Embryonic facial prominence (tissue), 1 donor: ENCODE data around the gene SRRM4.

ENCODE experiments used
- DNase-seq: peaks from one replicate; pipeline ENCODE4 v3.0.0-alpha.2; 2016; ENCODE audit errors: extremely low spot score

The SRRM4 gene

GRCh38 chr12:119117936-119118335 is 136.6 kb downstream of the SRRM4 start:
- no peak for DNase-seq

DNA sequence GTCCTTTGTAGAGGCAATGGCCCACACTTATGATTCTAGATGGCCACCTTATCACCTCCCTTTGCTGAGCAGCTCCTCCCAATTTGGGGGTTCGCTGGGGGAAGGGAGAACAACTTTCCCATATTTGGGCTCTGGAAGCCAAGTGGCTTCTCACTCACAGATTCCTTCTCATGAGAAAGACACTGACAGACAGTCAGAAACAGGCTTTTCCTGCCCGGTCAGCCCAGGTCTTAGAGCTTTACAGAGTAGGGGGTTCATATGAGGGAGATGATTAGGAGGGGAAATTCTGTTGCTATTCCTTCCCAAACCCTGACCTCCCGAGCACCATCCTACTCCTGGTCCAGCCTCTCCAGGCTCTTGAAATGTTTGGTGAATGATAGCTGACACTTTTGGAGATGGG is 137.3 kb downstream of the SRRM4 start:
- no peak for DNase-seq

GRCh38 chr12:119122047-119122446 is 140.7 kb downstream of the SRRM4 start:
- DNase-seq = no peak

GRCh38 chr12:119122751-119123150 is 141.4 kb downstream of the SRRM4 start:
- DNase-seq = no peak

GRCh38 chr12:119128527-119128926 is 147.2 kb downstream of the SRRM4 start:
- no peak for DNase-seq

DNA sequence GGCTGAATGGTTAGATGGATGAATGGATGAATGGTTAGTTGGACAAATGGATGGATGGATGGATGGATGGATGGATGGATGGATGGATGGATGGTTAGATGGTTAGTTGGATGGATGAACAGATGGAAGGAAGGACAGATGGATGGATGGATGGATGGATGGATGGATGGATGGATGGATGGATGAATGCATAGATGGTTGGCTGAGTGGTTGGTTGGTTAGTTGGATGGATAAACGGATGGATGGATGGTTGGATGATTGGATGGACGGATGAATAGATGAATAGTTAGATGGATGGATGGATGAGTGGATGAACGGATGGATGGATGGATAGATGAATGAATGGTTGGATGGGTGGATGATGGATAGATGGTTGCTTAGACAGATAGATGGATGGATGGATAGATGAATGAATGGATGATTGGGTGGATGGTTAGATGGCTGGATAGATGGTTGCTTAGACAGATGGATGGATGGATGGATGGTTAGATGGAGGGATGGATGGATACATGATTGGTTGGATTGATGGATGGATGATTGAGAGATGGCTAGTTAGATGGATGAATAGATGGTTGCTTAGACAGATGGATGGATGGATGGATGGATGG is 148.6 kb downstream of the SRRM4 start:
- DNase-seq = no peak

- no peak for DNase-seq
Measured at GRCh38 chr12:119130523-119130922, 149.2 kb downstream of the SRRM4 start.

GRCh38 chr12:119134284-119135072 is 153.1 kb downstream of the SRRM4 start:
- no peak for DNase-seq

GRCh38 chr12:119136811-119137410 is 155.6 kb downstream of the SRRM4 start:
- no peak for DNase-seq

GRCh38 chr12:119139448-119139847 is 158.1 kb downstream of the SRRM4 start:
- no peak for DNase-seq

DNA sequence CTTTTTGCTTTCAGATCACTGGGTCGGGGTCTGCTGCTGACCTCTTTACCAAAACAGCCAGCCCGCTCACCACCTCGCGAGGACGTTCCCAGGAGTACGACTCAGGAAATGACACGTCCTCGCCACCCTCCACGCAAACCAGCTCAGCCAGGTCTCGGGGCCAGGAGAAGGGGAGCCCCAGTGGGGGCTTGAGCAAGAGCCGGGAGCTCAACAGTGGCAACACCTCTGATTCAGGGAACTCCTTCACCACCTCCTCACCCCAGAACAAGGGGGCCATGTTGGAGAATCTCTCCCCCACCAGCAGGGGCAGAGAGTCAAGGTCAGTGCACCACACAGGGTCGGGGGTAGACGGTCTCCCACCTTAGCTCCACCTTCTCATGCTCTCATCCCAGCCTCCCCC is 164.0 kb downstream of the SRRM4 start:
- no peak for DNase-seq

DNA sequence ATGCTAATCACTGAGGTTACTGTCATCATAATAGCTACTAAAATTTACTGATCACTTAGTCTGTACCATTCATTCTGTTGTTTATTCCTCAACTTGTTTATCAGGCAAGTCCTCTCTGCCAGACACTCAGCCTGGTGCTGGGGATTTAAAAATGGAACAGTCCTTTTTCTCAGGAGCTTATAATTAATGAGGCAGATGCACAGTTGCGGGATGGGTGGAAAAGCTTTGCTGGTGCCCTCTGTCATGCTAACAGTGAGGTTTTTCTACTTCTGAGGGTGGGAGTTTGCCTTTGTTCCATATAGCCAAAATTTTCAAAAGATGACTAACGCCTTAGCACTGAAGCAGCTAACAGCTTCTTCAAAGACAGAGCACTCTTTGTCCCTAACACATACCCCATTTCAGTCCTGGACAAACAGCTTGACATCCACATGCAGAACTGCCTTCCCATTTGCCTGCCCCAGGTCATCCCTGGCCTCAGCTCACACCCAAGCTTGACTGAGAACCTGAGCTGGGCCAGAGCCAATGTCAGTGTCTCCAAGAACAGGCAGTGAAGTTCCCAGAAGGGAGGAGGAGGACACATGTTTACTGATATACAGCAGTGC is 166.6 kb downstream of the SRRM4 start:
- no peak for DNase-seq

GRCh38 chr12:119149270-119149669 is 167.9 kb downstream of the SRRM4 start:
- no peak for DNase-seq

- DNase-seq = no peak
Measured at GRCh38 chr12:119151445-119152026, 170.2 kb downstream of the SRRM4 start.

GRCh38 chr12:119153477-119154434 is 172.4 kb downstream of the SRRM4 start:
- DNase-seq = no peak

GRCh38 chr12:119154435-119154818 is 173.1 kb downstream of the SRRM4 start:
- DNase-seq = no peak

GRCh38 chr12:119156401-119157044 is 175.2 kb downstream of the SRRM4 start:
- DNase-seq = no peak

DNA sequence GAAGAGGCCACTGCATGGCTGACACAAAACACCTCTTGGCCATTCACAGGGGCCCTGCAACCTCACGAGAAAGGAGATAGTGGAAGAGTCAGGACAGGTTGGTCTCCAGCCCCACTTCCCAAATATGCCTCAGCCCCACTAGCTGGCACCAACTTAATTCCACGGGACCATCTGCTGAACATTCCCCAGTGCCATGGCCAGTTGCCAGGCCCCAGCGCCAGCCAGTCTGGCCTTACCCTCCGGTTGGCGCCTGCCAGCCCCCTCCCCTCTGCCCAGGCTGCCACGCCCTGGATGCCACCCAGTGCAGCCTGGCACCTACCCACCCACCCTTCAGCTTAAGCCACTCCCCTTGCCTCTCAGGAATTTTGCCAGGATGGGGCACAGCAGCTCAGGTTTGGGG is 176.2 kb downstream of the SRRM4 start:
- no peak for DNase-seq

DNA sequence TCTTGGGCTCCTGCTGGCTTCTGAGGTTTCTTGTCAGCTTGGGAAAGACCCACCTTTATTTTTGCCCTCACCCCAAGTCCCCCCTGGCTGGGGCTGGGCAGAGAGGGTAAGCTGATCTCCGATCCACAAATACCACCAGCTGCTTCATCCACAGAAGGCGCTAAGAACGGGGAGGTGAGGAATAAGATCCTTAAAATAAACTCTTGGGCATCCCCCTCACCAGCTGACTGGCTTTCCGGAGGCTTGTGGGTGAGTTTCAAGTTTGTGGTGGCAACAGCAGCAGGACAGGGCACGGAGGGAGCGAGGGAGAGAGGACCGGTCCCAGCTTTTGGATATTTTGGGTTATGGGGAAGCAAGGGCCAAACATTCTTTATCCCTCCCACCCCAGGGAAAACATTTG is 176.6 kb downstream of the SRRM4 start:
- no peak for DNase-seq

DNA sequence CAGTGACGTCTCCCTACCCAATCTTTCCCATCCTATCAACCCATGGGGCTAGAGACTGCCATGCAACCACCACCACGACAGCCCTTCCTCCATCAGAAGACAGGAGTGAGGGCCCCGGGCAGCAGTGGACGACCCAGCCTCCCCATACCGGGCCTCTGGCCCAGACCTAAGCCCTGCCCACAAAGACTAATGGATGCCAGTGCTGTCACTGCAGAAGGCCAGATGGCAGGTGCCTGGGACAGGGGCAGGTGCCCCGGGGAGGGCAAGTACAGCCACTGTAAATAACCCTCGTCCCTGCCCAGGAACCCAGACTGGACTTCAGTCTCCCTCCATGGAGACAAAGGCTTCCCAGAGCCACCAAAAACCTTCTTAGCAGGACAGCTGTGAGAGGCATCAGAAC is 177.1 kb downstream of the SRRM4 start:
- no peak for DNase-seq

DNA sequence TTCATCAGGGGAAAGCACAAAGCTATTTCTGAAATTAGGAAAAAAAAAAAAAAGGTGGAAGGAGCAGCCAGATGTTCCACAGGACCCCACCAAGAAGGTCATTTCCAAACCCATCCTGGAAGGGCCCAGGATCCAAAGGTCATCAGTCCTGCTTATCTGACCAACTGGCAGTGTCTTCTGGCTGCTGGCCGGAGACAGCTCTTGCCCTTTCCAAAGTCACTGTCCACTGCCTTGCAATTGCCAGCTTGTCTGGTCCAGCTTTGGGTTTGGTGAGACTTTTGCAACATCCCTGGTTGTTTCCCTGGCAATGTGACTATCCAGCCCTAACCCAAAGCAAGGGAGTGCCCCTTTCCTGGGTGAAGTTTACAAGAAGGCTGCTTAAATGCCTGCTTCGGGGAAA is 178.5 kb downstream of the SRRM4 start:
- DNase-seq = no peak
